Activated CD4-positive, alpha-beta T cell treated with anti-CD3 and anti-CD28 coated beads, Interleukin-10, Interleukin-2, amounts not matched to agents 100 ng/mL and 50 ng/mL, durations not matched to agents 16 hours and 8 hours (primary cell): Measurements from ENCODE around the gene KDM1B.

Source experiments
- DNase-seq: peaks from one replicate; pipeline ENCODE4 v3.0.0-alpha.2; 2020

KDM1B gene

GRCh38 chr6:18240230-18240629, 85.0 kb downstream of the KDM1B start:
- no peak for DNase-seq

- peak; percentile 39 for DNase-seq
These were observed 86.2 kb downstream of the KDM1B start for GRCh38 chr6:18241208-18242038.

- peak; percentile 4 for DNase-seq
These were observed 87.0 kb downstream of the KDM1B start for GRCh38 chr6:18242062-18242851.

- DNase-seq: peak; percentile 31
These were observed 88.2 kb downstream of the KDM1B start for GRCh38 chr6:18243302-18243893.

GRCh38 chr6:18244251-18244650, 89.0 kb downstream of the KDM1B start:
- no peak for DNase-seq

GRCh38 chr6:18245079-18245478, 89.9 kb downstream of the KDM1B start:
- no peak for DNase-seq

GRCh38 chr6:18245642-18246041, 90.4 kb downstream of the KDM1B start:
- DNase-seq: peak; percentile 72

GRCh38 chr6:18246205-18246604, 91.0 kb downstream of the KDM1B start:
- no peak for DNase-seq

GRCh38 chr6:18247002-18247401, 91.8 kb downstream of the KDM1B start:
- no peak for DNase-seq

- DNase-seq: no peak
These were observed 93.5 kb downstream of the KDM1B start for GRCh38 chr6:18248698-18249097.

- no peak for DNase-seq
These were observed 94.0 kb downstream of the KDM1B start for GRCh38 chr6:18249271-18249670.

- no peak for DNase-seq
These were observed 98.4 kb downstream of the KDM1B start for GRCh38 chr6:18253635-18254034.

GRCh38 chr6:18254793-18255192, 99.6 kb downstream of the KDM1B start:
- DNase-seq: no peak

- DNase-seq: no peak
These were observed 104.6 kb downstream of the KDM1B start for GRCh38 chr6:18259675-18260447.

GRCh38 chr6:18260448-18261106, 105.4 kb downstream of the KDM1B start:
- peak; percentile 55 for DNase-seq

- DNase-seq: no peak
These were observed 106.7 kb downstream of the KDM1B start for GRCh38 chr6:18261877-18262276.

- peak; percentile 87 for DNase-seq
These were observed 107.6 kb downstream of the KDM1B start for GRCh38 chr6:18262702-18263417.

- peak; percentile 43 for DNase-seq
These were observed 108.4 kb downstream of the KDM1B start for GRCh38 chr6:18263418-18264218.

GRCh38 chr6:18264219-18264922, 109.1 kb downstream of the KDM1B start, which contains the start of gene DEK:
DEK (minus strand) TSS chr6:18264530; CDS start chr6:18263987, 543 bp downstream.
- peak; percentile 88 for DNase-seq

- no peak for DNase-seq
These were observed 109.7 kb downstream of the KDM1B start for GRCh38 chr6:18264923-18265377.
